HG03558 (cell line): ENCODE data around the gene ANKUB1.

Source experiments
- ATAC-seq: cut with Tn5 transposase; IDR thresholded peaks from one replicate; pipeline ENCODE4 v1.9.1; 2021; ENCODE audit warnings: moderate number of reproducible peaks; ENCODE audit not compliant: unreplicated experiment; ENCODE audit errors: extremely low read depth

Gene ANKUB1

GRCh38 chr3:149812165-149812605, 19.8 kb upstream of the ANKUB1 start:
- ATAC-seq = no peak

- no peak for ATAC-seq
Measured at GRCh38 chr3:149810846-149811245, 18.5 kb upstream of the ANKUB1 start.

- no peak for ATAC-seq
Measured at GRCh38 chr3:149809699-149810098, 17.3 kb upstream of the ANKUB1 start.

GRCh38 chr3:149808209-149808829, 16.0 kb upstream of the ANKUB1 start:
- ATAC-seq = no peak

GRCh38 chr3:149806171-149806778, 13.9 kb upstream of the ANKUB1 start:
- ATAC-seq = no peak

GRCh38 chr3:149801639-149802038, 9.3 kb upstream of the ANKUB1 start:
- no peak for ATAC-seq

- ATAC-seq = no peak
Measured at GRCh38 chr3:149801195-149801594, 8.8 kb upstream of the ANKUB1 start.

GRCh38 chr3:149800693-149801092, 8.3 kb upstream of the ANKUB1 start:
- ATAC-seq = no peak

- no peak for ATAC-seq
Measured at GRCh38 chr3:149796026-149796425, 3.7 kb upstream of the ANKUB1 start.

- no peak for ATAC-seq
Measured at GRCh38 chr3:149790698-149791097, 1.7 kb downstream of the ANKUB1 start.

GRCh38 chr3:149790268-149790667, 2.1 kb downstream of the ANKUB1 start:
- no peak for ATAC-seq

GRCh38 chr3:149784064-149784704, 8.2 kb downstream of the ANKUB1 start:
- no peak for ATAC-seq

- ATAC-seq = no peak
Measured at GRCh38 chr3:149783576-149783975, 8.8 kb downstream of the ANKUB1 start.

GRCh38 chr3:149781741-149782140, 10.6 kb downstream of the ANKUB1 start:
- no peak for ATAC-seq

GRCh38 chr3:149781211-149781610, 11.1 kb downstream of the ANKUB1 start:
- ATAC-seq = no peak

GRCh38 chr3:149777414-149778214, 14.7 kb downstream of the ANKUB1 start:
- ATAC-seq = no peak

- no peak for ATAC-seq
Measured at GRCh38 chr3:149776170-149776569, 16.2 kb downstream of the ANKUB1 start.

GRCh38 chr3:149772861-149773260, 19.5 kb downstream of the ANKUB1 start:
- ATAC-seq = no peak

- ATAC-seq = no peak
Measured at GRCh38 chr3:149771652-149772271, 20.6 kb downstream of the ANKUB1 start.

GRCh38 chr3:149770246-149770645, 22.1 kb downstream of the ANKUB1 start:
- ATAC-seq = no peak
